ENCODE data around the gene TFEB. TPM values are rescaled to one million over a fixed set of nuclear protein-coding genes. Genes with fewer than 3 reads are reported as not detected.

The TFEB gene
- total and polyA plus RNA-seq, 10 of the 15 experiments (the other 5 are each of a cell fraction or from before 2014, with no cell fraction given), result 0.84 to 108 (median 60.8) TPM

- no peak for TF ChIP-seq PRDM15 (CRISPR knock-in tag; IDR thresholded peaks at IDR 0.05)
- TF ChIP-seq STAT3 (IDR thresholded peaks at IDR 0.05; ENCODE audit: low read depth, low read length), result no peak
- TF ChIP-seq DPF2 (IDR thresholded peaks at IDR 0.05), result peak; percentile 100
- peak in 1 of 2 experiments; percentile 54; a peak in 1 of 3 replicates for TF ChIP-seq EGR1 (IDR thresholded peaks at IDR 0.05; ENCODE audit: borderline replicate concordance in 1 of 2, low read depth in 2 of 2, low read length in 2 of 2)
- TF ChIP-seq CTCF (IDR thresholded peaks at IDR 0.05 in 2 of 3, conservative IDR thresholded peaks at IDR 0.05 in 1 of 3; ENCODE audit: control insufficient read depth in 2 of 3, extremely low read depth in 1 of 3, insufficient read depth in 1 of 3, low read depth in 3 of 3, low read length in 3 of 3), result peak; percentile 82 to 96 (median 91)
- TF ChIP-seq IKZF1 (conservative IDR thresholded peaks at IDR 0.05), result peak; percentile 98
- TF ChIP-seq STAT1 (conservative IDR thresholded peaks at IDR 0.05), result peak; percentile 92; the same call in 1 of the 2 replicates
- no peak for TF ChIP-seq MTA3 (IDR thresholded peaks at IDR 0.05; ENCODE audit: borderline replicate concordance, low read length)
- TF ChIP-seq YY1 (IDR thresholded peaks at IDR 0.05; ENCODE audit: low read depth, low read length), result peak; percentile 64; the same call in 1 of the 2 replicates
- peak; percentile 24 for TF ChIP-seq SMAD1 (IDR thresholded peaks at IDR 0.05; ENCODE audit: low read depth, partially characterized antibody)
- TF ChIP-seq EZH2 (IDR thresholded peaks at IDR 0.05; ENCODE audit: borderline replicate concordance, control insufficient read depth, low read depth, low read length), result no peak
- TF ChIP-seq CHD1 (IDR thresholded peaks at IDR 0.05; ENCODE audit: low read depth, low read length), result no peak
- TF ChIP-seq ZSCAN29 (IDR thresholded peaks at IDR 0.05), result peak; percentile 78; the same call in 1 of the 2 replicates
- TF ChIP-seq POLR2A (IDR thresholded peaks at IDR 0.05; ENCODE audit: low read depth, low read length), result peak; percentile 51; the same call in 1 of the 2 replicates
- TF ChIP-seq HDGF (IDR thresholded peaks at IDR 0.05), result peak; percentile 99
- TF ChIP-seq SIN3A (IDR thresholded peaks at IDR 0.05; ENCODE audit: low read depth, low read length), result peak; percentile 76
- no peak for TF ChIP-seq ATF3 (IDR thresholded peaks at IDR 0.05; ENCODE audit: borderline replicate concordance, extremely low read depth, low read depth, low read length)
- peak in 1 of 2 experiments; percentile 89; a peak in 2 of 4 replicates for TF ChIP-seq ETV6 (conservative IDR thresholded peaks at IDR 0.05 in 1 of 2, IDR thresholded peaks at IDR 0.05 in 1 of 2; ENCODE audit: borderline replicate concordance in 1 of 2, low read depth in 1 of 2)
- TF ChIP-seq EP300 (IDR thresholded peaks at IDR 0.05; ENCODE audit: borderline replicate concordance in 1 of 2, control insufficient read depth in 1 of 2, low read depth in 2 of 2, low read length in 2 of 2), result peak; percentile 93 to 97
- peak; percentile 98 for TF ChIP-seq BCL3 (IDR thresholded peaks at IDR 0.05; ENCODE audit: borderline replicate concordance, insufficient read depth, low read depth, low read length, poor library complexity, severe bottlenecking)
Observed at GRCh38 chr6:41705996-41706835, 29.2 kb downstream of the TFEB start (continued).

Data from GM12878 (cell line).